GM21576 (cell line): ENCODE data around the gene MEN1.
A peak's percentile ranks its signal among the peaks of the same experiment; 100 is the strongest.

Experiments
- ATAC-seq: cut with Tn5 transposase; IDR thresholded peaks from one replicate; pipeline ENCODE4 v1.9.1; 2021; ENCODE audit warnings: mild to moderate bottlenecking, moderate library complexity; ENCODE audit not compliant: unreplicated experiment

MEN1 gene

DNA sequence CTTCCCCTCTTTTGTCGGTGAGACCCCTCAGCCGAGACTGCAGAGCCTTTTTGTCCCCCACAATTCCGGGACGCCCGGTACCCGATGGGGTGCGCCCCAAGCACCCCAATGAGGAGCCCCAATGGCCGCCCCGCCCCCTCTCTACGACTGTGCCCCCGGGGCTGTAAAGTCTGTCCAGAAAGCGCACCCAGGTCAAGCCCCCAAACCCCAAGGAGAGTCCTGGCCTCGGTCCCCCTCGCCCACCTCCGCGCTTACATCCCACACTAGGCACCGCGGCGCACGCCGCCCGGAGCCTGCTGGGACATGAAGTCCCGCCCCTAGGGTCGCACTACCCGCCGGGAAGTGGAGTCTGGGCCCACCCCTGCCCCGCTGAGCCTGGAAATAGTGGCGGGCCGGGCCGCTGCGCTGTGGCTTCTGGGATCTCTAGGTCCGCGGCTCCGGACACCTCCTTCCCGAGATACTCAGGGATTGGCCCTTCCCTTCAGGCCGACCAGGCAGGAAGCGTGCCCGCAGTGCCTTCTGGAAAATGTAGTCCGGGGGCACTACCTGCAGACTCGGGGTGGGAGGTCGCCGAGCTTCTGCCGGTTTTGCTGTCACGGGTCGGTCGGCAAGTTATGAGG is at the start of gene MEN1:
Gene MEN1 (minus strand): TSS at position 281 of the 620 bp plus-strand sequence. CDS start 442 bp downstream, outside the sequence.
- ATAC-seq: peak; percentile 54

DNA sequence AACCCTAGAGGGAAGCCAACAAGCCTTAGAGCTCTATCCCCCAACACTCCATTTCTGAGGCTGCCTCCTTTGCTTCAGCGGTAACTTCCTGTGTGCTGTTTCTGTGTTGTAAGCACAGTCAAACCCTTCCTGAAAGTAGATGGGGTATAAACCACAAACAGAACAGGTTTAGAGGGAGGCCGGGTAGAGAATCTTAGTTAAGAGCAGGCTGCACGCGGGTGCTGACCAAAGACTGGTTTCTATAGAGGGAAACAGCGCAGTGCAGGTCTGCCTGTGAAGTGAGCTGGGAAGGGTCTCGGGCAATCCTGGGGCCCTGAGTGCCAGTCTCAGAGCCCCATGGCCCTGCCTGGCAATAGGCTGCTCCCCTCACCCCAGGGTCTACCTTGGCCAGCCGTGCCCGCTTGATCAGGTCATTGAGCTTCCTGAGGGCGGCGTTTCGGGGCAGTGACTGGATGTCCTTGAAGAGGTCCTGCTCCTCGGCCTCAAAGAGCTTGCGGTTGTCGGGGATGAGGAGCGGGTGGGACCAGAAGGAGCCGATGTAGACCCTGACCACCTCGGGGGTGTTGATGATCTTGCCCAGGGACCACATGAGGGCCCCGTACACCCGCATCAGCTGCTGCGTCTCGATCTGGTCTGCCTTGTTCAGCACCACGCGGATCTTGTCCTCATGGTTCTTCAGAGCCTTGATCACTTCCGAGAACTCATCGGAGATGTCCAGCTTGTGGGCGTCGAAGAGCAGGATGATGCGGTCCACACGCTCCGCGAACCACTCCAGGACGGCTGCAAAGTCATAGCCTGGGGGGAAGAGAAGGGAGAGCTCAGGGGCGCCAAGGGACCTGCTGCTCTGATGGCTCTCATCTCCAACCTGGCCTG is 49.4 kb upstream of the MEN1 start:
- ATAC-seq: peak; percentile 65

DNA sequence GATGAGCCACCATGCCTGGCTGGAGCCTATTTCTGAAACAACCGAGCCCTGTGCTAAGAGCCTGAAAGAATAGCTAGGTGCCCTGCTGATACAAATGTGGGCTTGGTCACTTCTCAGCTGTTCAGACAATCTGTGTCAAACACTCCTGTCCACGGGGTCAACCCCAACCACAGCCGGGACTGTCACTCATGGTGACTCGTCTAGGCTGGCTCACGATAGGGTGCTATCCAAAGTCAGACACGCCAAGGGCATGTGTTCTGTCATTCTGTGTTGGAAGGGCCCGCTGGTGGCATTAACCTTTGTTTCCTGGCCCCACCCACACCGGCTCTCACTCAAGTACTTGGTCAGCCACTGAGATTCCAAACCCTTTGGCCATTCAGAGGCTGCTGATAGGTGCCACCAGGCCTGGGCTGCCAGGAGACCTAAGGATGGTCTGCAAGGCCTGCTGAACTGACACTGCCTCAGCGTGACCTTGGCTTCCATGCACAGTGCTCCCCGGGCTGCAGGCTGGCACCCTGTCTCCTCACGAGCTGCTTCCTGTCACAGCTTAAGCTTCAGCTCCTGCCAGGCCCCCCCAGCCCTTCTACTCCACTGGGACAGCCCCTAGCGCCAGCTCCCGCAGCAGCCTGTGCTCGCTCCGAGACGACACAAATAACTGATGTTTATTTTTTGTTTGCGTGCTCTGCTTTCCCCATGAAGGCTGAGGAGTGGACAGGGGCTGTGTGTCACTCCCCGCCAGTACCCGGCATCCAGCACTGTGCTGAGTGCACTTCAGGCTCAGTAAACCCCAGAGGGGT is 48.3 kb upstream of the MEN1 start:
- no peak for ATAC-seq

DNA sequence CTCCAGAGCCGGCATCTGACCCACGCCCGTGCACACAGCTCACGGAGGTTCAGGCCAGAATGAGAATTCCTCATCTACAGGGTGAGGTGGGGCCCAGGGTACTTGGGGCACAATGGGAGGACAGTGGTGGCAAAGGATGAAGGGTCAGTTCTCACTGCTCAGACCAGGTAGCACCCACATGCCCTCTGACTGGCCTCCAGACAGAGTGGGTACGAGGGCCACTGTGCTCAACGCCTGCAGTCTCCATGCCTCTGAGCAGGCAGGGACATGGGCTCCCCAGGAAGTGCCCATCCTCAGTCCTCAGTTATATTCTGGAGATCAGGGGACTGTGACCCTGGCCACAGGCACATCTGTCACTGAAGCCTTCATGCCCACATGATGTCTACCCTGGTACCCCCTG is 47.1 kb upstream of the MEN1 start:
- no peak for ATAC-seq

DNA sequence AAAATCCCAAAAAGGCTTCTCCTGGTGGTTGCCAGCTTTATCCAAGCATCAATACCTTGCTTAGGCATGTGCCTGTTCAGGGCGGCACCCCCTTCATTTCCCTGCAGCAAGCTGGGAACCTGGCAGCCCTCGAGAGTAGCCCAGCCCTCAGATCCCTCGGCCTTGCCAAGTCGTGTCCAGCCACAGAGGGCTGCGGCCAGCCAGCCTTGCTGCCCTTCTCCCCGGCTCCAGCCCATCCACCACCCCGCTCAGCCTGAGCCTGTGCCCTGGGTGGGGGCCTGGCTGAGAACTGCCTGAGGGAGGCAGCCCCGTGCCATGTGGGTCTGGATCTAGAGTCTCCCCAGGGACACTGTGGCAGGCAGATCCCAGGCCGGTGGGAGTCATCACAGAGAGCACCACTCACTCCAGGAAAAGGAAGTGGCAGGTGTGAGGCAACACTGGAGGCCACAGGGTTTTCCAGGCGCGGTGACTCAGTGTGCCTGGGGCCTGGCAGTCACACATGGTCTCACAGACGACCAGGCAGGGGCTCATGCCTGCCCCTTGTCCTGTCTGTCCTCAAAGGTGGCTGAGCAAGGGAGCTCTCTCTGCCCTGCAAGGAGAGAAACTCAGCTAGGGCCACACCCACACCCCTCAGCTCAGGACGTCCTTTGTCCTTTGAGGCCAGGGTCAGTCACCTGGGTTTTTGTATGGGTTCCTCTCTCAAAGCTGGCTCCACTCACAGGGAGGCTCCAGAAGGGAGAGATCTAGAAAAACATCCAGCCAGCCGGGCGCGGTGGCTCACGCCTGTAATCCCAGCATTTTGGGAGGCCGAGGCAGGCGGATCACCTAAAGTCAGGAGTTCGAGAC is 46.3 kb upstream of the MEN1 start:
- no peak for ATAC-seq

DNA sequence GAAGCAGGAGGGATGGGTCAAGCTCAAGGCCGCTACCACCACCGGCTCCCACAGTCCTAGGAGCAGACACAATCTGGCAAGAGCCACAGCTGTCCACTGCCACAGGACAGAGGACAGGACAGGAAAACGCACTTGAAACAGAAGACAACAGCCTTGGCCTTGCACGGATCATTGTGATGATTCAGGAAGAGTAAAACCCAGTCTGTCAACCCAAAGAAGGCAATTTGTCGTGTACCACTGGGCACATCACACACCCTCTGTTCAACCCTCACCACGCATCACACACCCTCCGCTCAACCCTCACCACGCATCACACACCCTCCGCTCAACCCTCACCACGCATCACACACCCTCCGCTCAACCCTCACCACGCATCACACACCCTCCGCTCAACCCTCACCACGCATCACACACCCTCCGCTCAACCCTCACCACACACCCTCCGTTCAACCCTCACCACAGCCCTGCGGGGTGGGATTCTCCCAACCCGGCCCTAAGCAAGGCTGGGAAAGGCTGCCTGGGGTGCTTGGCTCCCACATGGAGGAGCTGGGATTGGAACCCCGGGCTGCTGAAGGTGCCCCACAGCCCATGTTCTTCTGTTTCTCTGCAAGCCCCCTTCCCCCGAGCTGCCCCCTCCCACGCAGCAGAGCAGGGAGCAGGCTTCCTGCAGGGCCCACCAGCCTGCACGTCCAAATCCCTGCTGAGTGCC is 45.4 kb upstream of the MEN1 start:
- ATAC-seq: no peak

DNA sequence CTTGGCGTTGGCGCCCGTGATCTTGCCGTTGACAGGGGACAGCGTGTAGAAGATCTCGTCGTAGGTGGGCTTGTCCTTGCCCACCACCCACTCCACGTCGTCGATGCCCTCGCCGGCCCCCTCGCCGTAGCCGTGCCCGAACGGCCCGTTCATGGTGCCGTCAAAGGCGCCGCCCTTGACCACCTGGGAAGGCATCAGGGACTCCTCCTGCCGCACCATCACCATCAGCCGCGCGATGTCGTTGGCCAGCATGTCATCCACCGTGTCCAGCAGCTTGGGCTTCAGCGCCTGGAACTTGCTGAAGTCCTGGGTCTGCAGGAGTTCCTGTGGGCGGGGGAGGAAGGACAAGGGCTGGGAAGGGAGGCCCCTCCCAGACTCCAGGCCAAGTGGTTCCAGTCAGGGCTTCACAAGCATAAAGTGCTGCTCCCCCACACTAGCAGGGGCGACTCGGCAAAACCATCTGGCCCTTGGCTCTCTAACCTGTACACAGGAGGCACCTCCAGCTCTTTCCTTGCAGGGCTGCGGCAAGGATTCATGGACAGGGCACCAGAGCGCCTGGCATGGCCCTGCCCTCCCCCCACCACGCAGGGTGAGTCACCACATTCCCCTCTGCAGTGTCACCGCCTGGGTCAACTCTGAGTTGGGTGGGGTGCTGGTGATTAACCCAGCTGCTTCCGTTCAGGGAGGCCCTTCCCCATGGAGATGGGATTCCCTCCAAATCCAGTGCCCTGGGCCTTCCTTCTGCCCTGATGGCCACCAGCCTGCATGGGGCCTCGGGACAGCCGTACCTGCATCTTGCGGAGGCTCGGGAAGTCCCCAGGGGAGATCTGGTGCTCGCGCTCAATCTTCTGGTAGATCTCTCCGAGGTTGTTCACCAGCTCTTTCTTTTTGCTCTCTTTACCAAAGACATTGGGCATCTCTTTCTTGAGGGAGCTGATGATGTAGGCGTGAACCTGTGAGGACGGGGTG is 44.5 kb upstream of the MEN1 start:
- ATAC-seq: no peak

DNA sequence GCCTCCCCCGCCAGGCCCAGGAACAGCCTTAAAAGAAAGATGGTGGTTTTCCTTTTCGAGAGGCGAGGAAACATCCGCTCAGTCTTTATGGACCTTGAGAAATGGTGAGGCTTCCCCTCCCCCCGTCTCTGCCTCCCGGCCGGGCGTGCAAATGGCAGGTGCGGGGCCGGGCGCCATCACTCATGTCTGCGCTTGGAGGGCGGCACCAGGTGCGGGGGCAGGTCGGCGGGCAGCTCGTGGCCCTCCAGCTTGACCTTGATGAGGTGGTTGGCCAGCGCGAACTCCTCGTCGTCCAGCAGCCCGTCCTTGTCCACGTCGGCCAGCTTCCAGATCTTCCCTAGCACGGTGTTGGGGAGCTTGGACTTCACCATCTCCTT is 43.8 kb upstream of the MEN1 start:
- ATAC-seq: no peak

DNA sequence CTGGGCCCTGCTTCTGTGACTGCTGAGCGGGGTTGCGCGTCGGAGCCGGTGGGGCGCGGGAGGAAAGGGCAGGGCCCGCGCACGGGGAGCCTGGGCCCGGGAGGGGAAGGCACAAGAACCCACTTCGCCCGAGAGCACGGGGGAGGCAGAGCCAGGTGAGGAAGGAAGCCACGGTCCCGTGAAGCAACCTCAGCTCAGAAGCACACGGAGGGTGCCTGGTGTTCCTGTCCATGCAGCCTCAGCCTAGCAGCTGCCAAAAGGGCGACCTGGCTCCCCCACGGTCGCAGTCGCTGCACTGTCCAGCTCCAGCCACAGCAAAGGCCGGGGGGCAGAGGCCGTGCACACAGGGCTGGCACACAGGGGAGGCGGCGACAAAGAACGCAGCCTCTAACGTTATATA is 43.4 kb upstream of the MEN1 start:
- no peak for ATAC-seq

DNA sequence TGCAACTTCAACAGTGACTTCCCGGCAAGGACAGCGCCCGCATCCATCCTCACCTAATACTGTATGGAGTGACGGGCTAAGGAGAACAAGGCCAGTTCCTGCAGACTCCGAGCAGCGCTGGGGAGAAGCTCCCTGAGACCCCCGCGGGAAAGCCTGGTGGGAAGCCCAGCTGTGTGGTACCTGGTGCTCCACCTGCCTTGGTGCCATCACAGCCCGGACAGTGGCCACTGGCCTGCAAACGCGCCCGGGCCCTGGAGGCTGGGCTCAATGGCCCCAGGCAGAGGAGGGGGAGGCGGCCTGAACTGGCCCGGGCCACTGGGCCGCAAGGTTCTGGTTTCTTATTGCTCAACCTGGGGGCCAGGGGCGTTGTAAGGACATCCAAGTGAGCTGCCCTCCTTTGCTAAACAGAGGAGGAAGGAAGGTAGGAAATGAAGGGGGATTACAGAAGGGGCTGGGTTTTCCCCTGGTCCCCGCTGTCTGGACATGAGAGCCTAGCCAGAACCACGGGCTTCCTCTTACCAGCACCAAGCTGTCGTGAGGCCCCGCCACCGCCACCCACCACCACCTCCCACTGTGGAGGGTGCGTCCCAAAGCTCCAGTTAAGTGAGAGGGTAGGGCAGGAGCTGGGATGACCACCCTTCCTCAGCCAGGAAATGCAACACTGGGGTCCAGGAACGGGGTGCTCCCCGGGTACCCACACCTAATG is 42.6 kb upstream of the MEN1 start:
- no peak for ATAC-seq

DNA sequence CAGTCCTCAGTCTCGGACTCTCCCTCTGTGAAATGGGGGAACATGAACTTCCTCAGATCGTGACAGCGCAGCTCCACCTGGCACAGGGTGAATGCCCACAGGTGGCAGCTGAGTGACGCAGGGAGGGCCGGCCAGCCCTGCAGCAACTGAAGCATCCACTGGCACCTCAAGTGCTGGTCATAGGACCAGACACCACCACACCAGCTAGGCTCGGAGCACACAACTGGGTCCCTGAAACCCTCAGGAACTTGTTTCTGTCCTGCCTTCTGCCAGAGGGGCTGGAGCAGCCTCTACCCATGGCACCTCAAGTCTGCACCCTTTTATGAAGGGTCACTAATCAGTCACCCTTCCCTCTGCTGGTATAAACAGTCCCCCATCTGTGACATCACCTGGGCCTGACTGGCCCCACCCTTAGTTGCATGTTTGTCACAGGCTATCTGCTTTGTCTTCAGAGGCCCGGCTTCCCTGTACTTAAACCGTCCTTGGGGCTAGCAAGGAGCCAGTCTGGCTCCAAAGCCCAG is 41.5 kb upstream of the MEN1 start:
- no peak for ATAC-seq

DNA sequence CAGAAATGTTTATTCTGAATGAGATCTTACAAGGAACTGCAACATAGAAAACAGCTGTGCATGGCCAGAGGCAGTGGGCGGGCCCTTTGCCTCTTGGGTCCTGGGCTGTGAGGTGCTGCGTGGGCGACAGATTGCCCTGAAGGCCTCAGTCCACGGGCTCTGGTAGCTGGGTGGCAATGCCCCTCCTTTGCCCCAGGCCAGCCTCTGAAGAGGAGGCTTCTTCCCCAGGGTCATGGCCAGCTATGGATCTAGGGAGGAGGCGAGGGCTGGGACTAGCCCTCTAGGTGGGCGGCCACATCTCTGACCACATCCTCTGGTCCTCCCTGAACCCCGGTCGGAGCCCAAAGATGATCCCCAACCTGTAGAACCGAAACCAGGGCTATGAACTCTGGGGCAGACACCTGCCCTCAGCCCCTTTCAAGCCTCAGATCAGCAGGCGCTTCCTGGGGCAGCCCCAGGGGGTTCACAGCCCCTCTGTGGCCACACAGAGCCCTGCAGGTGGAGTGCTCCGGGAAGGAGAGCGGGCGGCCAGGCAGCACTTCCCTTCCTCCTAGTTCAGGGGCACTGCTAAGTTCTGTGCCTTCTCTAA is 40.7 kb upstream of the MEN1 start:
- ATAC-seq: peak; percentile 48

DNA sequence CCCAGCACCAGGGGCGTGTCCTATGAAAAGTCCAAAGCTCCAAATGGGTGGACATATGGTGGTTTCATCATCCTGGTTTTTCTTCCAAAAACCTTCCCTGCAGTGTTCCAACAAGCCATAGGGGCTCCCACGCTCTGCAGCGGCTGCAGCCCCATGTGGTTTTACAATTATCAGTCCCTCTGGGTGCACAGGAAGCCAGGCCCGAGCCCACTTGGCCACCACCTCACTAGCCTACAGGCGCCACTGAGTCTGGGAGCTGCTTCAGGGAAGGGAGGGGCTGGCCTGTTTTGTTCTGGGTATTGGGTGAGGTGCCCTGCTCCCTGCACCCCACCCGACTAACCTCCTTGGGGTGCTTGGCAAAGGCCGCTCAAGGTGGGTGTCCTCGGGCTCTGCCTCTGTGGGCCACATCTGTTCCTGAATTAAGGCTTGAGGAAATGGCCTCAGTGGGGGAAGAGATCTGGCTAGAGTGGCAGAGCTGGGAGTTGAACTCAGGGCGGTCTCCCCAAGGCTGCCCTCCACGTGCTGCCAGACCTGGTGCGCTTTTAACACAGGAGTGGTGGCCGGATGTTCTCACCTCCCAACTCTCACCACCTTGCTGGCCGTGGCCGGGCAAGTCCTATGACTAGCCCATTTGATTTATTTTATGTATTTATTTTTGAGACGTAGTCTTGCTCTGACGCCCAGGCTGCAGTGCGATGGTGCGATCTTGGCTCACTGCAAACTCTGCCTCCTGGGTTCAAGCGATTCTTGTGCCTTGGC is 39.4 kb upstream of the MEN1 start:
- ATAC-seq: no peak

DNA sequence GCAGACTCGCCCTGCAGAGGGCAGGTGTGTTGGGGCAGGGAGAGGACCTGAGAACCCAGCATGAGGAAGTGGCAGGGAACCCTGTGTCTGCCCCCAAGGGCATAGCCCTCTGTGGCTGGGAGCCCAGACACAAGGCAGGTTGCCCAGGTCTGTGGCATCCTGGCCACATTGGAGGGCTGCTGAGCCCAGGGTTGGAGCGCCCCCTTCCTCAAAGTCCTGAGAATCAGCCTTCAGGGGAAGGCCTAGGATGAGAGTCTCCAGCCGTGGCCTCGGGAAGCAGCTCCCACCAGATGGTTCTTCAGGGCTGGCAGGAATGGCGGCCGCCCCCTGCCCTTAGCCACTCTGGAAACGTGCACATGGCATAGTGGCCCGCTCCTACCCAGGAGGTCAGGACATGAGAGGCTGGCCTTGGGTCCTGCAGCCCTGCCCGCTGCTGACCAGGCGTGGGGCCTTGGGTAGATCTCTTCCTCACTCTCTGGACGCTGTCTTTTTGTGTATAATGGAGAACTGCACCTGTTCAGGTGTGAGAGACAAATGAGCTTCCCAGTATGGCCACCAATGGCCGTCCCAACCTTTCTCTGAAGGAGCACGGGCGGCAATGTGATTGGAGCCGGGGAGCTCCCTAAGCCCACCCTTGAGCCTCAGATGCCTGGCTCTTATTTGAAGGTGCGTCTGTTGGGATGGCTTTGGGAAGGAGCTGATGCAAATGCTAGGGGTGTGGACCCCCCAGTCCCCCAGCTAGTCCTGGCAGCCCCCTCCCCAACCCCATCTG is 38.7 kb upstream of the MEN1 start:
- ATAC-seq: no peak

DNA sequence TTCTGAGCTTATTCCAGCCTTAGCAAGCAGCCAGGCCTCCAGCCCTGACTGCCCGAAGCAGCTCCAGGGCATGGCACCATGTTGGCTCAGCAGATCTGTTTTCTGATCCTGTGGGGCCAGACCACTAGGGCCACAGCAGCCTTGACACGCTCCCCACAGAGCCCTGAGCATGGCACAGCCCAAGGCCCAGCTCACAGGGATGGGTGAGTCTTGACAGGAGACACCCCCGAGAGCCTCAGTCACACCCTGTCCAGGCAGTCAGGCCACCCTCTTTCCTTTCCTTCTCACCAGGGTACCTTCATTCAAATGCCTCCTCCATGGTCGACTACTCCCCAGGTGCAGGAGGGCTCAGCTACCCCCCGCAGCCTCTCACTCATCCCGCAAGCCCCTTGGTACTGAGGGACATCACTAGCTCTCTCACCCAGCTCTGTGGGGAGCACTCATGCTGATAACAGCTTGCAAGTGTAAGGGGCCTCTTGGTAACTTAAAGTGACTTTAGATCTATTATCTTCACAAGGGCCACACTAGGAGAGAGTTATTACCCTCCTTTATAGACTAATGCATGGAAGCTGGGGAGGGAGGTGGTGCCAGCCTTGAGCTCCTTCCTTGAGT is 38.0 kb upstream of the MEN1 start:
- ATAC-seq: no peak
